HCT116 (cell line): ENCODE measurements around the gene PDXK. TPM values are rescaled to one million over a fixed set of nuclear protein-coding genes. Genes with fewer than 3 reads are reported as not detected.

Experiments used
- ATAC-seq: fragments of 200-7000 bp; cut with Tn5 transposase; 2 replicates; pipeline ENCODE4 v1.9.1; 2020; ENCODE audit warnings: mild to moderate bottlenecking, moderate library complexity
- Bru-seq: library from RNA; stranded (reverse); fragments of 400-500 nt; gene quantifications from one replicate; lab custom pipeline; 2021; lab: Mats Ljungman, UMichigan
- BruChase-seq, 2 experiments: library from RNA; stranded (reverse); fragments of 400-500 nt; gene quantifications; one replicate each; lab custom pipeline; 2021; lab: Mats Ljungman, UMichigan
- BruUV-seq: library from RNA; stranded (reverse); fragments of 400-500 nt; replicated peaks from 2 replicates; lab custom pipeline; 2021; lab: Mats Ljungman, UMichigan
- CTCF ChIA-PET: fragments of 300-600 bp; sonication (Branson Sonifier 250); formaldehyde crosslinking; loops from one replicate; lab custom pipeline; 2021; ENCODE audit warnings: antibody characterized with exemption; lab: Charles Lee
- POLR2A ChIA-PET: fragments of 300-600, 350-600 bp; sonication (Branson Sonifier 250); formaldehyde crosslinking; loops from one replicate; lab custom pipeline; 2021; ENCODE audit warnings: antibody characterized with exemption; lab: Charles Lee
- RAD21 ChIA-PET, 2 experiments: fragments of 300-600 bp; sonication (Branson Sonifier 250); formaldehyde crosslinking; loops; one replicate each; lab custom pipeline; 2023; ENCODE audit warnings: low total read pairs in 2 of 2; ENCODE audit not compliant: uncharacterized antibody in 2 of 2, unreplicated experiment in 2 of 2, low non-redundant PET in 1 of 2; lab: Charles Lee
- DNase-seq: peaks from one replicate; pipeline ENCODE4 v3.0.0-alpha.2; 2010; ENCODE audit warnings: low read depth, low spot score
- H2AFZ ChIP-seq: fragments of 200-600 bp; shearing (Covaris generic), sonication (generic); 2 replicates; pipeline ENCODE4 v1.6.1; 2017; ENCODE audit warnings: low read depth, mixed run types, mixed read lengths, antibody characterized with exemption, low read length; ENCODE audit not compliant: poor library complexity, severe bottlenecking
- H3K27ac ChIP-seq: 2 replicates; pipeline ENCODE4 v1.5.1; 2012; ENCODE audit warnings: low read depth, low read length
- H3K27me3 ChIP-seq: fragments of 200-600 bp; sonication (generic); 2 replicates; pipeline ENCODE4 v1.6.1; 2016; ENCODE audit warnings: mixed run types, low read length, mixed read lengths; ENCODE audit not compliant: insufficient read depth
- H3K36me3 ChIP-seq, 2 experiments: fragments of 200-500 bp in 1 of 2; fragments of 200-600 bp in 1 of 2; sonication (Bioruptor generic) in 1 of 2; sonication (generic) in 1 of 2; 2 replicates each; pipeline versions ENCODE4 v1.5.1 to v1.6.1; 2014 to 2016; ENCODE audit warnings: low read length in 2 of 2, inconsistent platforms in 1 of 2, mixed read lengths in 1 of 2, mixed run types in 1 of 2; ENCODE audit not compliant: insufficient read depth in 2 of 2, control insufficient read depth in 1 of 2
- H3K4me1 ChIP-seq, 2 experiments: fragments of 200-600 bp in 1 of 2; sonication (generic) in 1 of 2; 2 replicates each; pipeline versions ENCODE4 v1.5.1 to v1.6.1; 2012 to 2017; ENCODE audit warnings: low read length in 2 of 2, inconsistent platforms in 1 of 2, mild to moderate bottlenecking in 1 of 2, mixed read lengths in 1 of 2, mixed run types in 1 of 2, moderate library complexity in 1 of 2; ENCODE audit not compliant: insufficient read depth in 2 of 2, control insufficient read depth in 1 of 2
- H3K4me2 ChIP-seq: fragments of 200-600 bp; sonication (generic); 2 replicates; pipeline ENCODE4 v1.6.1; 2017; ENCODE audit warnings: mixed run types, low read length, mixed read lengths
- H3K4me3 ChIP-seq, 2 experiments: fragments of 200-600 bp in 1 of 2; sonication (generic) in 1 of 2; replicated peaks in 1 of 2; 2 replicates each; pipeline ENCODE4 v1.5.1; 2011 to 2016; ENCODE audit warnings: low read length in 2 of 2, control low read depth in 1 of 2, low read depth in 1 of 2, mild to moderate bottlenecking in 1 of 2, mixed read lengths in 1 of 2, mixed run types in 1 of 2
- H3K79me2 ChIP-seq: fragments of 200-600 bp; sonication (generic); 2 replicates; pipeline ENCODE4 v1.6.1; 2017; ENCODE audit warnings: mild to moderate bottlenecking, mixed run types, low read length, moderate library complexity, mixed read lengths; ENCODE audit not compliant: insufficient read depth
- H3K9ac ChIP-seq: fragments of 200-600 bp; sonication (generic); 2 replicates; pipeline ENCODE4 v1.6.1; 2016; ENCODE audit warnings: low read length, mixed read lengths
- H3K9me2 ChIP-seq: fragments of 200-600 bp; sonication (generic), shearing (Covaris generic); 2 replicates; pipeline ENCODE4 v1.6.1; 2017; ENCODE audit warnings: mixed run types, mild to moderate bottlenecking, moderate library complexity; ENCODE audit not compliant: insufficient read depth
- H3K9me3 ChIP-seq, 2 experiments: fragments of 200-500 bp in 1 of 2; fragments of 200-600 bp in 1 of 2; sonication (Bioruptor generic) in 1 of 2; sonication (generic) in 1 of 2; 2 replicates each; pipeline ENCODE4 v1.6.1; 2014 to 2017; ENCODE audit warnings: low read length in 2 of 2, mixed read lengths in 2 of 2, inconsistent platforms in 1 of 2, low read depth in 1 of 2, mild to moderate bottlenecking in 1 of 2, mixed run types in 1 of 2, moderate library complexity in 1 of 2; ENCODE audit not compliant: control insufficient read depth in 1 of 2, insufficient read depth in 1 of 2
- H4K20me1 ChIP-seq: fragments of 200-600 bp; sonication (generic), shearing (Covaris generic); 2 replicates; pipeline ENCODE4 v1.6.1; 2017; ENCODE audit warnings: mixed run types, mild to moderate bottlenecking, moderate library complexity; ENCODE audit not compliant: insufficient read depth
- POLR2A ChIP-seq: IDR thresholded peaks from 2 replicates; pipeline ENCODE4 v1.7.0; 2011; ENCODE audit warnings: borderline replicate concordance; ENCODE audit not compliant: insufficient read depth, insufficient read length; ENCODE audit errors: extremely low read depth
- POLR2AphosphoS5 ChIP-seq: IDR thresholded peaks from 2 replicates; pipeline ENCODE4 v1.6.1; 2011; ENCODE audit warnings: mild to moderate bottlenecking, low read depth, low read length, moderate library complexity
- ZFX ChIP-seq: fragments of 450-650 bp; IDR thresholded peaks from 2 replicates; pipeline ENCODE4 v1.6.1; 2017
- intact Hi-C: fragments of 100-400 bp; cut with micrococcal nuclease; formaldehyde crosslinking; loops from 2 replicates; pipeline ENCODE4 v1.10.0; 2022
- long read RNA-seq: library from polyadenylated mRNA; unstranded; transcript quantifications from one replicate; pipeline ENCODE4 v2.0.0, GENCODE V29; 2021; ENCODE audit not compliant: unreplicated experiment
- polyA plus RNA-seq: library from polyadenylated mRNA; unstranded; fragments of >200 nt; gene quantifications from 2 replicates; pipeline ENCODE4 v1.2.1, GENCODE V29; 2012; ENCODE audit warnings: missing spikeins
- total RNA-seq: library from RNA; stranded (reverse); gene quantifications from one replicate; pipeline ENCODE4 v1.2.1, GENCODE V29; 2021; ENCODE audit not compliant: unreplicated experiment
- TF ChIP-seq, protein P1 (sequence below): IDR thresholded peaks from 2 replicates; pipeline ENCODE4 v1.6.1; 2011; ENCODE audit warnings: mild to moderate bottlenecking, low read length, moderate library complexity; ENCODE audit not compliant: insufficient replicate concordance; ENCODE audit errors: extremely low read depth
- TF ChIP-seq, protein P2 (sequence below), 3 experiments: fragments of 200-600 bp in 1 of 3; sonication (generic) in 1 of 3; IDR thresholded peaks in 2 of 3; conservative IDR thresholded peaks in 1 of 3; 2 replicates each; pipeline ENCODE4 v1.5.1; 2012 to 2017; ENCODE audit warnings: low read depth in 2 of 3, low read length in 2 of 3, antibody characterized with exemption in 1 of 3, borderline replicate concordance in 1 of 3, control low read depth in 1 of 3, mild to moderate bottlenecking in 1 of 3, mixed read lengths in 1 of 3, mixed run types in 1 of 3, moderate library complexity in 1 of 3; ENCODE audit not compliant: insufficient read depth in 1 of 3

Gene PDXK
- total RNA-seq = 127 TPM
- polyA plus RNA-seq = 133 and 151 TPM in 2 replicates
- percentile 74 among the genes with signal in this experiment for Bru-seq, nascent RNA
- percentile 95 among the genes with signal in this experiment for BruChase-seq, experiment 1, labeled RNA remaining after a 6-hour chase
- BruChase-seq, experiment 2, labeled RNA remaining after a 2-hour chase = percentile 88 among the genes with signal in this experiment
- long read RNA-seq, full-length matches to known transcripts = 88 of 168 reads
- long read RNA-seq, partial matches to known transcripts = 8 of 168 reads
- long read RNA-seq, other reads (novel, unspliced or antisense) = 72 of 168 reads

DNA sequence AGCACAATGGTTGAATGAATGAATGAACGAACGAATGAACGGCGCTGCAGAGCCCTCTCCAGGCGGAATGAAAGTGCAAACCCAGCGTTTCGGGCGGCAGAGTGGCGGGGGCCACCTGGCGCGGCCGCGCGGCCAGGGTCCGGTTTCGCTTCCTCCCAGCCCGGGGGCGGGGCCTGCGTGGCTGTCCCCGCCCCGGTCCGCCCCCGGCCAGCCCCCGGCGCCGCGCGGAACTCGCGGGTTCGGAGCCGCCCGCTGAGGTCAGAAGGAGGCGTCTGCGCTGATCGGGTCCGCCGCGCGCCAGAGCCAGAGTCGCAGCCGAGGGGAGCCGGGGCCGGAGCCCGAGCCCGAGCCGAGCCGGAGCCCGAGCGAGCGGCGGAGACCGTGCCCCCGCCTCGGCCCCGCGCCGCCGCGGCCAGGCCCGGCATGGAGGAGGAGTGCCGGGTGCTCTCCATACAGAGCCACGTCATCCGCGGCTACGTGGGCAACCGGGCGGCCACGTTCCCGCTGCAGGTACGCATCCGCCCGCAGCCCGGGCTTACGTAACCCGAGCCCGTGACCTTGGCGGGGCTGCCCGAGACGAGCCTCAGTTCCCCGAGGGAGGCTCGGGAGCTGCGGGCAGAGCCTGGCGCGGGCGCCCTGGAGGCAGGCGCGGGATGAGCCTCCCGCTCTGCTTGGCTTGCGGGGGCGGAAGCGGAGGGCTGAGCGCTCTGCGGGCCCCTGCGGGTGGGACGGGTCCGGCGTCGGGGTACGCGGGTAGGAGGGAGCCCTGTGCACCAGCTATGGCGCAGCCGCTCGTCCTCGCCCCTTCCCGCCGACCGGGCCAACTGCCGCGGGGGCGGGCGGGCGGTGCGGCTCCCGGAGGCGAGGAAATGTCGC is at the start of gene PDXK:
PDXK (plus strand) TSS at position 258 of the 876 bp plus-strand sequence; CDS start at position 424, 166 bp downstream.
- intact Hi-C loops = no loop called here
- RAD21 ChIA-PET = no interaction called here
- H2AFZ ChIP-seq = no peak within 1 kb of the TSS
- BruUV-seq = no TSS peak
- CTCF ChIA-PET = no interaction called here
- TF ChIP-seq, protein P1, sequence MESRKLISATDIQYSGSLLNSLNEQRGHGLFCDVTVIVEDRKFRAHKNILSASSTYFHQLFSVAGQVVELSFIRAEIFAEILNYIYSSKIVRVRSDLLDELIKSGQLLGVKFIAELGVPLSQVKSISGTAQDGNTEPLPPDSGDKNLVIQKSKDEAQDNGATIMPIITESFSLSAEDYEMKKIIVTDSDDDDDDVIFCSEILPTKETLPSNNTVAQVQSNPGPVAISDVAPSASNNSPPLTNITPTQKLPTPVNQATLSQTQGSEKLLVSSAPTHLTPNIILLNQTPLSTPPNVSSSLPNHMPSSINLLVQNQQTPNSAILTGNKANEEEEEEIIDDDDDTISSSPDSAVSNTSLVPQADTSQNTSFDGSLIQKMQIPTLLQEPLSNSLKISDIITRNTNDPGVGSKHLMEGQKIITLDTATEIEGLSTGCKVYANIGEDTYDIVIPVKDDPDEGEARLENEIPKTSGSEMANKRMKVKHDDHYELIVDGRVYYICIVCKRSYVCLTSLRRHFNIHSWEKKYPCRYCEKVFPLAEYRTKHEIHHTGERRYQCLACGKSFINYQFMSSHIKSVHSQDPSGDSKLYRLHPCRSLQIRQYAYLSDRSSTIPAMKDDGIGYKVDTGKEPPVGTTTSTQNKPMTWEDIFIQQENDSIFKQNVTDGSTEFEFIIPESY = peak; percentile 21
- TF ChIP-seq, protein P2, sequence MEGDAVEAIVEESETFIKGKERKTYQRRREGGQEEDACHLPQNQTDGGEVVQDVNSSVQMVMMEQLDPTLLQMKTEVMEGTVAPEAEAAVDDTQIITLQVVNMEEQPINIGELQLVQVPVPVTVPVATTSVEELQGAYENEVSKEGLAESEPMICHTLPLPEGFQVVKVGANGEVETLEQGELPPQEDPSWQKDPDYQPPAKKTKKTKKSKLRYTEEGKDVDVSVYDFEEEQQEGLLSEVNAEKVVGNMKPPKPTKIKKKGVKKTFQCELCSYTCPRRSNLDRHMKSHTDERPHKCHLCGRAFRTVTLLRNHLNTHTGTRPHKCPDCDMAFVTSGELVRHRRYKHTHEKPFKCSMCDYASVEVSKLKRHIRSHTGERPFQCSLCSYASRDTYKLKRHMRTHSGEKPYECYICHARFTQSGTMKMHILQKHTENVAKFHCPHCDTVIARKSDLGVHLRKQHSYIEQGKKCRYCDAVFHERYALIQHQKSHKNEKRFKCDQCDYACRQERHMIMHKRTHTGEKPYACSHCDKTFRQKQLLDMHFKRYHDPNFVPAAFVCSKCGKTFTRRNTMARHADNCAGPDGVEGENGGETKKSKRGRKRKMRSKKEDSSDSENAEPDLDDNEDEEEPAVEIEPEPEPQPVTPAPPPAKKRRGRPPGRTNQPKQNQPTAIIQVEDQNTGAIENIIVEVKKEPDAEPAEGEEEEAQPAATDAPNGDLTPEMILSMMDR (IDR thresholded peaks at IDR 0.05 in 2 of 3, conservative IDR thresholded peaks at IDR 0.05 in 1 of 3; ENCODE audit: borderline replicate concordance in 1 of 3, insufficient read depth in 1 of 3, low read depth in 2 of 3, low read length in 2 of 3) = no peak
- peak; percentile 55 for TF ChIP-seq POLR2A
- peak; percentile 35; the same call in 1 of the 2 replicates for TF ChIP-seq ZFX
- peak; percentile 82 for TF ChIP-seq POLR2AphosphoS5
- TF ChIP-seq, all 23 proteins: peak for 4
- Histone ChIP-seq H3K79me2 (peaks cover 48% of the 10 kb centered on the region), H3K9me2 (no peaks in the 10 kb centered on the region), H3K27me3 (no peaks in the 10 kb centered on the region), H3K36me3 (peaks cover 3 to 19% of the 10 kb centered on the region in 2 experiments; a peak in 1 of 4 replicates), H3K9ac (peak within 1 kb of the TSS; percentile 99), H3K27ac (peak within 1 kb of the TSS; percentile 72), H4K20me1 (peaks cover 5% of the 10 kb centered on the region; the same call in 1 of the 2 replicates), H3K4me1 (peaks cover 18 to 52% of the 10 kb centered on the region in 2 experiments), H3K4me3 (peak within 1 kb of the TSS; percentile 96 to 99), H3K9me3 (no peaks in the 10 kb centered on the region), H3K4me2 (peak within 1 kb of the TSS; percentile 99)
- ATAC-seq (peak; percentile 90), DNase-seq (peak; percentile 46)
- POLR2A ChIA-PET = no interaction called here
